Measurements from ENCODE around the gene CCDC85C.

GRCh38 chr14:99512571-99513182 is 91.3 kb downstream of the CCDC85C start:
- TF ChIP-seq CTCF (IDR thresholded peaks at IDR 0.05) (no peak), POLR2AphosphoS5 (IDR thresholded peaks at IDR 0.05) (no peak), EP300 (IDR thresholded peaks at IDR 0.05) (no peak), POLR2A (IDR thresholded peaks at IDR 0.05) (no peak)
